Thyroid gland (tissue), 4 donors: ENCODE results near the gene TK2.

ENCODE experiments used
- CTCF ChIP-seq, 6 experiments: fragments of 200-600 bp in 3 of 6; fragments of 450-650 bp in 3 of 6; sonication (generic) in 3 of 6; IDR thresholded peaks; one replicate each; pipeline ENCODE4 v1.5.1; 2016 to 2019; ENCODE audit warnings: antibody characterized with exemption in 6 of 6, mild to moderate bottlenecking in 2 of 6, inconsistent platforms in 1 of 6, moderate library complexity in 1 of 6
- POLR2A ChIP-seq, 2 donors: fragments of 450-650 bp; IDR thresholded peaks; one replicate each; pipeline ENCODE4 v1.6.1; 2017; ENCODE audit warnings: antibody characterized with exemption in 2 of 2, mild to moderate bottlenecking in 2 of 2, moderate library complexity in 1 of 2

- TF ChIP-seq CTCF (IDR thresholded peaks at IDR 0.05) (no peak), POLR2A (IDR thresholded peaks at IDR 0.05) (no peak)
Measured at GRCh38 chr16:66489818-66490217, 60.1 kb downstream of the TK2 start.
